Keratinocyte (primary cell): ENCODE results near the gene ABHD2. TPM values are rescaled to one million over a fixed set of nuclear protein-coding genes. Genes with fewer than 3 reads are reported as not detected.

Experiments
- DNase-seq: peaks from one replicate; pipeline ENCODE4 v3.0.0-alpha.2; 2011; ENCODE audit warnings: low read depth, missing footprints, low spot score
- FAIRE-seq: peaks from 2 replicates; lab custom pipeline; 2011; peaks lifted over from hg19 to GRCh38; lab: Jason Lieb, UNC
- H2AFZ ChIP-seq: 2 replicates; pipeline ENCODE4 v1.6.0; 2012; ENCODE audit warnings: low read length, control low read depth, inconsistent platforms; ENCODE audit not compliant: control insufficient read depth
- H3K27ac ChIP-seq: 2 replicates; pipeline ENCODE4 v1.5.1; 2011; ENCODE audit warnings: low read length; ENCODE audit not compliant: control insufficient read depth, insufficient read depth
- H3K27me3 ChIP-seq: 3 replicates; pipeline ENCODE4 v1.6.0; 2011; ENCODE audit warnings: low read length; ENCODE audit not compliant: control insufficient read depth, insufficient read depth; ENCODE audit errors: extremely low read depth
- H3K36me3 ChIP-seq, 2 experiments: 2 replicates in 1 of 2; 3 replicates in 1 of 2; pipeline ENCODE4 v1.5.1; 2011; ENCODE audit warnings: low read length in 2 of 2, mild to moderate bottlenecking in 1 of 2; ENCODE audit not compliant: control insufficient read depth in 2 of 2, insufficient read depth in 2 of 2; ENCODE audit errors: extremely low read depth in 1 of 2
- H3K4me1 ChIP-seq: 3 replicates; pipeline ENCODE4 v1.5.1; 2011; ENCODE audit warnings: low read length; ENCODE audit not compliant: control insufficient read depth, insufficient read depth; ENCODE audit errors: extremely low read depth
- H3K4me2 ChIP-seq: 3 replicates; pipeline ENCODE4 v1.6.0; 2011; ENCODE audit warnings: low read depth, low read length; ENCODE audit not compliant: control insufficient read depth, insufficient read depth; ENCODE audit errors: extremely low read depth
- H3K4me3 ChIP-seq, 3 experiments: fragments of 200-600 bp in 1 of 3; sonication (generic) in 1 of 3; 2 replicates in 2 of 3; 3 replicates in 1 of 3; pipeline ENCODE4 v1.5.1; 2011 to 2016; ENCODE audit warnings: low read length in 3 of 3, mild to moderate bottlenecking in 3 of 3, control low read depth in 2 of 3, inconsistent platforms in 1 of 3, low read depth in 1 of 3, mixed read lengths in 1 of 3, mixed run types in 1 of 3, moderate library complexity in 1 of 3; ENCODE audit not compliant: control insufficient read depth in 2 of 3, insufficient read depth in 2 of 3; ENCODE audit errors: extremely low read depth in 1 of 3
- H3K79me2 ChIP-seq: 2 replicates; pipeline ENCODE4 v1.6.0; 2012; ENCODE audit warnings: low read length; ENCODE audit not compliant: control insufficient read depth, insufficient read depth
- H3K9ac ChIP-seq: 3 replicates; pipeline ENCODE4 v1.6.0; 2011; ENCODE audit warnings: low read length; ENCODE audit not compliant: control insufficient read depth, insufficient read depth; ENCODE audit errors: extremely low read depth
- H3K9me1 ChIP-seq: 3 replicates; pipeline ENCODE4 v1.6.0; 2011; ENCODE audit warnings: low read length; ENCODE audit not compliant: control insufficient read depth, insufficient read depth; ENCODE audit errors: extremely low read depth
- H3K9me3 ChIP-seq: 2 replicates; pipeline ENCODE4 v1.5.1; 2012; ENCODE audit warnings: low read depth, low read length; ENCODE audit not compliant: control insufficient read depth
- H4K20me1 ChIP-seq: 3 replicates; pipeline ENCODE4 v1.6.0; 2011; ENCODE audit warnings: low read length; ENCODE audit not compliant: control insufficient read depth, insufficient read depth; ENCODE audit errors: extremely low read depth
- EZH2 ChIP-seq: IDR thresholded peaks from one replicate; pipeline ENCODE4 v1.6.1; 2012; ENCODE audit warnings: inconsistent platforms, mild to moderate bottlenecking, low read length, moderate library complexity
- dilution Hi-C: fragments of 300-500 bp; cut with MboI; formaldehyde crosslinking; loops from one replicate; pipeline ENCODE4 v1.7.0; 2020; ENCODE audit warnings: low sequenced_read_pairs; ENCODE audit not compliant: extremely low pct_ligation_motif_present
- polyA plus RNA-seq, 5 experiments: library from polyadenylated mRNA; depleted of rRNA in 3 of 5; stranded (reverse) in 3 of 5; stranded (forward) in 1 of 5; unstranded in 1 of 5; fragments of >200 nt; gene quantifications; 1 replicate in 1 of 5; 2 replicates in 3 of 5; 3 replicates in 1 of 5; pipeline versions ENCODE4 v1.2.1 to v1.2.3, GENCODE V29; 2011 to 2012; ENCODE audit warnings: missing spikeins in 2 of 5, low read depth in 1 of 5, low replicate concordance in 1 of 5
- TF ChIP-seq, protein P1 (sequence below), 3 experiments: IDR thresholded peaks in 1 of 3; conservative IDR thresholded peaks in 1 of 3; optimal IDR thresholded peaks in 1 of 3; 2 replicates in 2 of 3; 3 replicates in 1 of 3; pipeline versions ENCODE3 to v1.5.1; 2011; ENCODE audit warnings: low read length in 3 of 3, mild to moderate bottlenecking in 3 of 3, moderate library complexity in 2 of 3, control low read depth in 1 of 3, inconsistent platforms in 1 of 3; ENCODE audit not compliant: insufficient read depth in 2 of 3; ENCODE audit errors: extremely low read depth in 1 of 3

The ABHD2 gene
- polyA plus RNA-seq, 1 donor (not counting 4 experiments of a cell fraction or from before 2014, with no cell fraction given) = 22.8 TPM

DNA sequence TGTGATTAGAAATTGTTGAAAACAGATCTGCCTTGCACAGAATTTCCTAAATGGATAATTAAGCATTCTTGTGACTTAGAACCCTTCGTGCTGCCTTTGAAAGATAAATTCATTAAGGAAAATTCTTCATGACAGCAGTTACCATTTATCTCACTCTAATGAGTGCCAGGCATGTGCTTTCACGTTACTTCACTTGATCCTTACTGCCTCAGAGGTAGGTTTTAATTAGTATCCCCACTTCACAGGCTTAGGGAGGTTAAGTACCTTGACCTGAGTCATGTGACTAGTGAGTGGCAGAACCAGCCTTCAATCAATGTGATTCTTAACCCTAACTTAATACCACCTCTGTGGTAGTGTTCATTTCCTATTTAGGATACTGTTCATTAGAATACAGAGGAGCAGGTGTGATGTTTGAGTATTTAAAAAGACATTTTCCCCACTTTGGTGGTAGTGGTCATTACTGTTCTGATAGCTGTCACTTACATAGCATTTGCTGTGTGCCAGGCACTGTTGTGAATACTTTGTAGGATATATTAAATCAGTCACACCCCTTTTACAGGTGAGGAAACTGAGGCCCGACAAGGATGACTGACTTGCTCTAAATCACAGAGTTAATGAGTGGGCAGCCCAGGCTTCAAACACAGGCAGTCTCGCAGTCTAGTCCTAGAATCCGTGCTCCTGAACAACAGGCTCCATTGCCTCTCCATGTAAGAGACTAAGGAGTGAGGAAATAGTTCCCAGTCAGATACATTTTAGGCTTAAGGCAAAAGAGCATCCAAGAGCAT, 75.2 kb downstream of the ABHD2 start:
- H3K9ac ChIP-seq = no peak overlapping the region
- H3K9me1 ChIP-seq = no peaks in the 10 kb centered on the region
- no peaks in the 10 kb centered on the region for H4K20me1 ChIP-seq
- peaks cover 21% of the 10 kb centered on the region for H3K4me1 ChIP-seq
- no peak overlapping the region for H2AFZ ChIP-seq
- no peak overlapping the region for H3K27ac ChIP-seq
- FAIRE-seq = no peak
- no peaks in the 10 kb centered on the region for H3K79me2 ChIP-seq
- H3K36me3 ChIP-seq = no peaks in the 10 kb centered on the region
- TF ChIP-seq, protein P1, sequence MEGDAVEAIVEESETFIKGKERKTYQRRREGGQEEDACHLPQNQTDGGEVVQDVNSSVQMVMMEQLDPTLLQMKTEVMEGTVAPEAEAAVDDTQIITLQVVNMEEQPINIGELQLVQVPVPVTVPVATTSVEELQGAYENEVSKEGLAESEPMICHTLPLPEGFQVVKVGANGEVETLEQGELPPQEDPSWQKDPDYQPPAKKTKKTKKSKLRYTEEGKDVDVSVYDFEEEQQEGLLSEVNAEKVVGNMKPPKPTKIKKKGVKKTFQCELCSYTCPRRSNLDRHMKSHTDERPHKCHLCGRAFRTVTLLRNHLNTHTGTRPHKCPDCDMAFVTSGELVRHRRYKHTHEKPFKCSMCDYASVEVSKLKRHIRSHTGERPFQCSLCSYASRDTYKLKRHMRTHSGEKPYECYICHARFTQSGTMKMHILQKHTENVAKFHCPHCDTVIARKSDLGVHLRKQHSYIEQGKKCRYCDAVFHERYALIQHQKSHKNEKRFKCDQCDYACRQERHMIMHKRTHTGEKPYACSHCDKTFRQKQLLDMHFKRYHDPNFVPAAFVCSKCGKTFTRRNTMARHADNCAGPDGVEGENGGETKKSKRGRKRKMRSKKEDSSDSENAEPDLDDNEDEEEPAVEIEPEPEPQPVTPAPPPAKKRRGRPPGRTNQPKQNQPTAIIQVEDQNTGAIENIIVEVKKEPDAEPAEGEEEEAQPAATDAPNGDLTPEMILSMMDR (optimal IDR thresholded peaks at IDR 0.05 in 1 of 3, IDR thresholded peaks at IDR 0.05 in 1 of 3, conservative IDR thresholded peaks at IDR 0.05 in 1 of 3; ENCODE audit: extremely low read depth in 1 of 3, insufficient read depth in 2 of 3, low read length in 3 of 3) = no peak
- TF ChIP-seq EZH2 = no peak
- H3K9me3 ChIP-seq = no peaks in the 10 kb centered on the region
- H3K4me2 ChIP-seq = no peak overlapping the region
- no peaks in the 10 kb centered on the region for H3K27me3 ChIP-seq
- no peak for DNase-seq
- dilution Hi-C loops = no loop called here
- no peak overlapping the region for H3K4me3 ChIP-seq

GRCh38 chr15:89164712-89165211, 76.5 kb downstream of the ABHD2 start:
- no peaks in the 10 kb centered on the region for H3K79me2 ChIP-seq
- H3K9me3 ChIP-seq = no peaks in the 10 kb centered on the region
- no peak overlapping the region for H3K27ac ChIP-seq
- H4K20me1 ChIP-seq = no peaks in the 10 kb centered on the region
- no peak overlapping the region for H3K4me2 ChIP-seq
- H3K4me1 ChIP-seq = peaks cover 29% of the 10 kb centered on the region
- no peaks in the 10 kb centered on the region for H3K36me3 ChIP-seq
- H3K9me1 ChIP-seq = no peaks in the 10 kb centered on the region
- DNase-seq (no peak), FAIRE-seq (no peak)
- H3K9ac ChIP-seq = no peak overlapping the region
- H2AFZ ChIP-seq = no peak overlapping the region
- H3K27me3 ChIP-seq = no peaks in the 10 kb centered on the region
- no peak overlapping the region for H3K4me3 ChIP-seq
- dilution Hi-C loops = no loop called here
- TF ChIP-seq, protein P1 (optimal IDR thresholded peaks at IDR 0.05 in 1 of 3, IDR thresholded peaks at IDR 0.05 in 1 of 3, conservative IDR thresholded peaks at IDR 0.05 in 1 of 3; ENCODE audit: extremely low read depth in 1 of 3, insufficient read depth in 2 of 3, low read length in 3 of 3) = no peak
- no peak for TF ChIP-seq EZH2
